Kidney epithelial cell (primary cell): Measurements from ENCODE around the gene DOCK4. TPM values are rescaled to one million over a fixed set of nuclear protein-coding genes. Genes with fewer than 3 reads are reported as not detected.
A peak's percentile ranks its signal among the peaks of the same experiment; 100 is the strongest.

Experiments
- DNase-seq: peaks from one replicate; pipeline ENCODE4 v3.0.0-alpha.2; 2010; ENCODE audit warnings: low read depth
- H3K27me3 ChIP-seq: 2 replicates; pipeline ENCODE4 v1.6.0; 2011; ENCODE audit warnings: low read length; ENCODE audit not compliant: control insufficient read depth, insufficient read depth
- H3K36me3 ChIP-seq: 2 replicates; pipeline ENCODE4 v1.5.1; 2011; ENCODE audit warnings: low read length; ENCODE audit not compliant: control insufficient read depth, insufficient read depth
- H3K4me3 ChIP-seq: 2 replicates; pipeline ENCODE4 v1.5.1; 2011; ENCODE audit warnings: low read depth, mild to moderate bottlenecking, control low read depth, low read length
- CTCF ChIP-seq: IDR thresholded peaks from 2 replicates; pipeline ENCODE4 v1.5.1; 2011; ENCODE audit warnings: mild to moderate bottlenecking, moderate library complexity, low read length, control low read depth, inconsistent platforms; ENCODE audit not compliant: insufficient read depth, poor library complexity, severe bottlenecking
- total RNA-seq: library from RNA; depleted of rRNA; stranded (reverse); fragments of >200 nt; gene quantifications from 2 replicates; pipeline ENCODE4 v1.2.3, GENCODE V29; 2015

DOCK4 gene
- total RNA-seq, 1 donor from 2014 or later, result 16.8 TPM

- no peak for DNase-seq
- no peak for TF ChIP-seq CTCF
- no peaks in the 10 kb centered on the region for H3K27me3 ChIP-seq
- H3K36me3 ChIP-seq, result no peaks in the 10 kb centered on the region
- H3K4me3 ChIP-seq, result no peak overlapping the region
Measured at GRCh38 chr7:111842491-111842890, 363.7 kb downstream of the DOCK4 start.

DNA sequence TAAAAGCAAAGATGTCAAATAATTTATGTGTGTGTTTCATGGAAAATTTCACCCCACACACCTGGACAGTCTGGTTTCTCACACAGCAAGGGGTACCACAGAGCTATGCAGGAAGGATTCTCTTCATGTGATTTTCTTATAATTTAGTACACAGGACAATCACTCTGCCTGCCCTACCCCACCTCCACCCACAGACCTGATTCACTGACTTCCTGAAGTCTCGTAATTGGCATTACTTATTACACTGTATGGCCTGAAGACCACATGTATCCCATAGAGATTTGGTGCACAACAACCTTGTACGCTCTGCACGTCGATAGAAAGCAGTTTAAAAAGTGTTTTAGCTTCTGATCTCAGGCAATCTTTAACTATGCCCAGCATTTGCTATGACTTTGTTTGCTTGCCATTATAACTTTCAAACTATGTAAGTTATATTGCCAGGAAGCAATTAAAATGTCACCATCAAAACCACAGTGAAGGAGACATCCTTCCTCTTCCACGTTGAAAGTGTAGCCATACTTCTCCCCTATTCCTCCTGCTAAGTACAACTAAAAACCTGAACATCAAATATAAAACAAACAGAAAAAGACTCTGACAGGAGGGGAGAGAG is 364.5 kb downstream of the DOCK4 start:
- DNase-seq, result no peak

DNA sequence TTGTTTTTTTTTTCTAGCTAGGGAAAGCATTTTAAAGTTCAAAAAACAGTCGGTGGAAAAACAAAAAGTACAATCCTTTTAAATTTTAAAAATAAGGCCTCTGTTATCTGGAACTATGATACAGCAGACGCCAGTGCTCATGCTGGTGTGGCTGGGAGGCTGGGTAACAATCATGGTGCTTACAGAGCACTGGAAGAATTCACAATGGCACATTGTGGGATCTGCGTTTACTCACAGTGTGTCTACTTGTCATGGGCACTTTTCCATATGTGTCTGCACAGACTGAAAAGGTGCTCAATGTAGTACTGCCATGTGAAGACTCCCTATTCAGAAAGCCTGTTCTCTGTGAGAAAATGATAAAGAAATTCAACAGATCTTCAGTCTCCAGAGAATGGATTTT is 365.7 kb downstream of the DOCK4 start:
- H3K4me3 ChIP-seq, result no peak overlapping the region
- H3K27me3 ChIP-seq, result no peaks in the 10 kb centered on the region
- DNase-seq, result no peak
- H3K36me3 ChIP-seq, result no peaks in the 10 kb centered on the region
- no peak for TF ChIP-seq CTCF

More for the DNA sequence above, 364.5 kb downstream of the DOCK4 start:
- Histone ChIP-seq H3K4me3 (no peak overlapping the region), H3K36me3 (no peaks in the 10 kb centered on the region), H3K27me3 (no peaks in the 10 kb centered on the region)
- TF ChIP-seq CTCF, result no peak

DNA sequence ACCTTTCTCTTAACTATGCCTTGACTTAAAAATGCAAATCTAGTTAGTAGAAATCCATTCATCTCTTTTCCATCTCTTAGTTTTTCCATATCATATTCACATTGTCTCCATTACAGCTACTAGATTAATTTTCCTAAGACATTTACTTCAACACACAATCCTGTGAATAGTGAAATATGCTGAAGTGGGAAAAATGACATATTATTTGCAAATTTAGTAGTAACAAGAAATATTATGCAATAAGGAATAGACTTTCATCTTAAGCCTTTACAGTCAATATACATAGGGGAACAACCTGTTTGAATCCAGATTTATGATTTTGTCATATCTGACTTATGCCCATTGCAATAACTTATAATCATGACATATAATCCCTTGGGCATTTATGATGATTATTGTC is 366.9 kb downstream of the DOCK4 start:
- no peak for TF ChIP-seq CTCF
- Histone ChIP-seq H3K27me3 (no peaks in the 10 kb centered on the region), H3K36me3 (no peaks in the 10 kb centered on the region), H3K4me3 (no peak overlapping the region)
- no peak for DNase-seq

DNA sequence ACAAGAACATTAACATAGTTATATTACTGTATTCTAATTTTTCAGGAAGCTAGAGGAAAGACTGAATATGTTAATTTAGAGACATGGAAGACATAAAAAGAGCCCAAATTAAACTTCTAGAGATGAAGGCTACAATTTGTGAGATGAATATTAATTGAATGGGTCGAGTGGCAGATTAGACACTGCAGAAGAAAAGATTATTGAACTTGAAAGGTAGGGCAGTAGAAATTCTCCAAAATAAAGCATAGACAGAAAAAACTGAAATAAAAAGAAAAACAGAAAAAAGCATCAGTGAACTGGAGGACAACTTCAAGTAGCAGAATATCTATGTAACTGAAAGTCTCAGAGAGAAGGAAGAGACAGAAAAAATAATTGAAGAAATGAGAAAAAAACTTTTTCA is 369.6 kb downstream of the DOCK4 start:
- H3K36me3 ChIP-seq, result no peaks in the 10 kb centered on the region
- no peak overlapping the region for H3K4me3 ChIP-seq
- no peaks in the 10 kb centered on the region for H3K27me3 ChIP-seq
- DNase-seq, result no peak
- TF ChIP-seq CTCF, result no peak

DNA sequence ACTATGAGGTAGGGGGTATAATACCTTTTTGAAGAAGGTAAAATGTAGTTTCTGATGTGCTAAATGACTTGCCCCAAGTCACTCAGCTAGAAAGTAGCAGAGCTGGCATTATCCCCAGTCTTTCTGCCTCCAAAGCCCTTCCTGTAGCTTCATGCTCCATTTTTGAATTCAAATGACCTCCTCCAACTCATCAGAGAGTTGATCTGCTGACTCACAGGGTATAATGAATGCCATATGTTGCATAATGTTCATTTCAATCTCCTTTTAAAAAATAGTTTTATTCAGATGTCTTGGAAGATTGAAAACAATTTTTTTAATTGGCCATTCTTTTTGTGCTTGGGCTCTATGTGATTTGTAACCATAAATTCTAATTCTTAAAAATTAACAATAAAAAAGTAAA is 371.1 kb downstream of the DOCK4 start:
- H3K36me3 ChIP-seq, result no peaks in the 10 kb centered on the region
- peak; percentile 4 for DNase-seq
- no peak for TF ChIP-seq CTCF
- H3K27me3 ChIP-seq, result no peaks in the 10 kb centered on the region
- no peak overlapping the region for H3K4me3 ChIP-seq
